ENCODE measurements around the gene STAG1.

GRCh38 chr3:136657526-136657925, 94.7 kb downstream of the STAG1 start:
- no peak for TF ChIP-seq POLR2A (IDR thresholded peaks at IDR 0.05)
- no peak for TF ChIP-seq POLR2AphosphoS5 (IDR thresholded peaks at IDR 0.05; ENCODE audit: insufficient read depth in 1 of 2, low read depth in 1 of 2)
- no peak for TF ChIP-seq CTCF (IDR thresholded peaks at IDR 0.05)

Data from vagina (tissue), 2 donors.